HS-5 (cell line): Measurements from ENCODE around the gene FANK1.

Experiments used
- DNase-seq: peaks from one replicate; pipeline ENCODE4 v3.0.0-alpha.2; 2012; ENCODE audit warnings: low read depth

The FANK1 gene

GRCh38 chr10:125985557-125986240 is 89.3 kb downstream of the FANK1 start:
- no peak for DNase-seq

DNA sequence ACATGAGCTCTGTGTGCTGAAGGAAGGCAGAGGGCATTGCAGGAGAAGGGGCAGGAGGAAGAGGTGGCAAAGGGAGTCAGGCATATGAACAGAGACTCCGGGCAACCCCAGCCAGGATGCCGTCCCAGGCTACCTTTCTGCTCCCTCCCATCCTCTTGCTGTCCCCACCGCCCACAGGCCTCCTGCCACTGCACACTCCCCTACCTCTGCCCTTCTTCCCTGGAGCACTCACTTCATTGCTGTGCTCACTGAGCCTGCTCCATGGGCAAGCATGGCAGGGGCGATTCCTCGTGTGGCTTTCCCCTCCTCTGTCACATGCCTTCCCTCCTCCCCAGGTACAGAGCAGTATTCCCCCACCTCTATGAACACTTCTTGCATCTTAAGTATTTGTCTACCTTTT is 93.4 kb downstream of the FANK1 start:
- DNase-seq, result no peak

- DNase-seq, result no peak
Measured at GRCh38 chr10:125990974-125991373, 94.6 kb downstream of the FANK1 start.

- DNase-seq, result no peak
Measured at GRCh38 chr10:125991392-125991791, 95.0 kb downstream of the FANK1 start.

DNA sequence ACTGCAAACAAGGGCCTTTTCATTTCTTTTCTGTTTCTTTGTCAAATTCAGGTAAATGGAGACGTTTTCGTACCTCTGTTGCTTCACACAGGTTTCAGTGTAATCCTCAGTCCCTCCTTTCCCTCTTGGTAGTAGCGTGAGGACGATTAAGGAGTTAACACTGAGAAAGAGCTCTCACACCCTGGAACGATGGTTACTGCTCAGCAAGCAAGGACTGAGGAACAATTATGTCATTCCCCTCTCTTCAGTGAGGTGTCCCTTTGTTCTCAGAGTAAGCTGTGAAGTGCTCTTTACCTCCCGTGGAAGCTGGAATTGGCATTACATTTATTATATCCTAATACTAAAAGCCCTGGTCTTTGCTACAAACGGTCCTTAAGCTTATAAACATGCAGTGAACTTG is 95.9 kb downstream of the FANK1 start:
- DNase-seq, result no peak

GRCh38 chr10:125994601-125995000 is 98.2 kb downstream of the FANK1 start:
- no peak for DNase-seq

DNA sequence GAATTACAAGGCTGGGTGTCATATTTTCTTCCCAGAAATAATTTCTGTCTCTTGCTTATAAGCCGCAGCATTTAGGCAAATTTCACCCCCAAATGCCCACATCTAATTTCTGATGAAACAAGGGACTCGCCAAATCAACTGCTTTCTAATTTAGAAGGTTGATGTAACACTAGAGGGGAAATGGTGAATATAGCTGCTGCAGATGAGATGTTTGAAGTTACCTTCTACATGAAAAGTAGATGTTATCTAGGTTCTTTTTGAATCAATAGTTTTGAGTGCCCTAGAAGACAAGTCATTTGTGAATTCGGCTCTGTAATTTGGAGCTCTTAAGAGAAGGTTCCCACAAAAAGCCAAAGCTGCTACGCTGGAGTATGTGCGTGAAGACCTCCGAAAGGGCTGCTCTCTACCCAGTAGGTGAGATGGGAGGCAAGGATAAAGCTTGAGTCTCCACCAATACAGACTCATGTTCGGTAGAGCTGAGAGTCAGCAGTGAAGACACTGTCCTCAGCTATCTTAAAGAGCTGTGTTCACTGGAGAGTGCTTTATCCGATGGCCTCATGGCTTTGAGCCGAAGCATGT is 99.5 kb downstream of the FANK1 start:
- DNase-seq, result no peak

- DNase-seq, result no peak
Measured at GRCh38 chr10:125997586-125997985, 101.2 kb downstream of the FANK1 start.

GRCh38 chr10:125999694-126000093 is 103.3 kb downstream of the FANK1 start:
- DNase-seq, result no peak

GRCh38 chr10:126001576-126001975 is 105.2 kb downstream of the FANK1 start:
- no peak for DNase-seq

DNA sequence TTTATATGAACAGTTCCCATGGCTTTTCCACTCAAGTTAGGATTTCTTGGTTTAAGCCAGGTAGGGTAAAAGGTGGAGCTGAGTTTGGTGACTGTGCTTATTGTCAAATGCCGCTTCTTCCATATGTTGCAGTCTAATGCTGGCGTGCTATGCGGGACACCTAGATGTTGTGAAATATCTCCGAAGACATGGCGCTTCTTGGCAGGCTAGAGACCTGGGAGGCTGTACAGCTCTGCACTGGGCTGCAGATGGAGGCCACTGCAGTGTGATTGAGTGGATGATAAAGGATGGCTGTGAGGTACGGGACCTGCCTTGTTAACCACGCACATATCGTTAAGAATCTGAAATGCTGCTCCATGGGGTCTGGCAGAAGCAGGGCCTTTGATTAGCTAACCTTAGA is 108.4 kb downstream of the FANK1 start:
- DNase-seq, result no peak

DNA sequence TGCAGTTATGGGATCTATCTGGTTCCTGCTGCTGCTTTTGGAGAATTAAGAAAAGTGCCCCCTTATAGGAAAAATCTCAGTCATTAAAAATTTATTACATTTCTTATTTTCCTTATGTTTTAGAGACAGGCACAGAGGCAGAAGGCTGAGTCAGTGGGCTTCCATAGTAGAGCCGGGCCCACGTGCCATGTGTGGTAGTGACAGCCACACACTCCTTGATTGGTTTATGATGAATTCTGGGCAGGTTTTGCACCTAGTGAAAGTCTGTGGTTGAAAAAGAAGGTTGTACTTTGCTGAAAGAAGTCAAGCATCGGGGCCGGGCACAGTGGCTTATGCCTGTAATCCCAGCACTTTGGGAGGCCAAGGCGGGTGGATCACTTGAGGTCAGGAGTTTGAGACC is 109.9 kb downstream of the FANK1 start:
- DNase-seq, result no peak

- no peak for DNase-seq
Measured at GRCh38 chr10:126006906-126007305, 110.5 kb downstream of the FANK1 start.

GRCh38 chr10:126009650-126010049 is 113.3 kb downstream of the FANK1 start:
- DNase-seq, result no peak

- DNase-seq, result no peak
Measured at GRCh38 chr10:126011995-126012394, 115.6 kb downstream of the FANK1 start.

DNA sequence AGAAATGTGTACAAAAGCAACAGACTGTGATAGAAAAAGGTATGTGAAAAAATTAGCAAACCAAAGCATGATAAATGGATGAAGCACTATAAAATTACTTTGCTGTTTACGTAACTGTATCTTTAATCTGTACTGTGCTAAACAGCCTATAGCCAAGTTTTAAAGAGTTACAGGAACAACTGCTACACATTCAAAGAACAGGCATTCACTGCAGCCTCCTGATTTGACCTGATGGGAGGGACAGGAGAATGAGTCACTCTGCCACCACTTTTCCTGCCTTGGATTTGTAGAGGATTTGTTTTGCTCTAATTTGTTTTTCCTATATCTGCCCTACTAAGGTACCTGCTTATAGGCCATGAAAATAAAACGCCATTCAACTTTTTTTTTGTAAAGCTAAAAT is 116.1 kb downstream of the FANK1 start:
- DNase-seq, result no peak

DNA sequence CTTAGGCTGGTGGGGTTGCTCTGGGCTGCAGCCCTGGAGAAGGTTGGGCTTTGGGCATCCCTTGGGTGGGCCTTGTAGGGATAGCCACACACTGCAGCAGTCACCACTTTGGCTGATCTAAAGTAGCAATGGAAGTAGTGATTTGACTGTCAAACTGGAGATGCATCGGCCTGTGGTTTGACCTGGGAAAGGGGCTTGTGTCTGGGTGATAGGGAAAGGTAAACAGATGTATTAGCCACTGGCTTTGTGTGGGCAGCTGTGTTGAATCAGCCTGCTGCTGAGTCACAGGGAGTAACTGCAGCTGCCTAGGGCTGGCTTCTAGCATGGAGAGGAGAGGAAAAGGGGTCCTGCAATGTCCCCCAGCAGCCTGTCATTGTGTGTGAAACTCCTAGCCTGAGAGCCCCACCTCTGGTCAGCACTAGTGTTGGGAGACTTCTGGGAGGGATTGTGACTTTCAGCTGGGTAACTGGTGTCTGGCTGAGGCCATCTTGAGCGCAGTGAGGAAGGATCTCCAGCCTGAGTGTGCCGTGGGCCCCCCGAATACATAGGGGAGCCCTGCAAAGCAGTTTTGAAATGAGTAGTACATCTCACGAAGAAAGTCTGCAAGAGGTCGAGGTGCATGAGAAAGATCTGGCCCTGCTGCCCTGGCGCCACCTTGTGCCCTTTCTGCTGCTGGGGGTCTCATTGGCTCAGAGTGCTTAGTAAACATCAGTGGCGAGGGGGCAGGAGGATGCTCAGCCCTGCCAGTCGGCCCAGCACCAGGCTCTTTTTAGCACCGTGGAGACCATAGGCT is 117.3 kb downstream of the FANK1 start:
- DNase-seq, result peak; percentile 47

DNA sequence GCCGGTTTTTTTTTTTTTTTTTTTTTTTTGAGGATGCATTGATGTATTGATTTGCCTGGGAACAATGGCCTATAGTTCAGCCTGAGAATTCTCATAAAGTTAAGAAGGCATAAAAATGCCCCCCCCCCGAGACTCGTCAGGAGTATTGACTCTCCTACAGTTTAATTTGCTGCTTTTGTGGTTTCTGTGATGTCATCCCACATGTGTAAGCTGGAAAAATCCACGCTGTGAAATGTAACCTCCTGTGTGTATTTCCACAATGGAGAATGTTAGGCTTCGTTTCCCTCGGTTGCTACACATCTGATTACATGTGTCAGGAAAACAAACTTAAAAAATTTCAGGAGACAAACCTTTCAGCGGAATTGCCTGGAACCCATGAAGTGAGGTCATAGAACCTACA is 117.9 kb downstream of the FANK1 start:
- peak; percentile 25 for DNase-seq

- no peak for DNase-seq
Measured at GRCh38 chr10:126015413-126015812, 119.0 kb downstream of the FANK1 start.

- no peak for DNase-seq
Measured at GRCh38 chr10:126016156-126016805, 119.9 kb downstream of the FANK1 start.

DNA sequence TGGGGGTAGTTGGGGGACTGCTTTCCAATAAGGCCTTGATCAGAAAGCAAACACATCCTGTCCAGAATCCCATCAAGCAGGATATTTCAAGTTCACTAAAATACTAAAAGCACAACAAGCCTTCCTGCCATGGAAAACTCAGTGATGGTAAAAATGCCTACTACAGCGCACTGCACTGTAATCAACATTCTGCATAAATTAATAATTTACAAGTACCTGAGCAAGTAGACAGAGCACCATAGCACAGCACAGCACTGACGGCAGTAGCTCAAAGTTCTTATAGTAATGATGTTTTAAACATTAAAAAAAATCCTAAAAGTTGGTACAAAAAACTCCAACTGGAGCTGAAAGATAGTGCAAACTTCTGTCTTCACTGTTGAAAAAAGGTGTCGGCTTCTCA is 120.5 kb downstream of the FANK1 start:
- DNase-seq, result no peak

DNA sequence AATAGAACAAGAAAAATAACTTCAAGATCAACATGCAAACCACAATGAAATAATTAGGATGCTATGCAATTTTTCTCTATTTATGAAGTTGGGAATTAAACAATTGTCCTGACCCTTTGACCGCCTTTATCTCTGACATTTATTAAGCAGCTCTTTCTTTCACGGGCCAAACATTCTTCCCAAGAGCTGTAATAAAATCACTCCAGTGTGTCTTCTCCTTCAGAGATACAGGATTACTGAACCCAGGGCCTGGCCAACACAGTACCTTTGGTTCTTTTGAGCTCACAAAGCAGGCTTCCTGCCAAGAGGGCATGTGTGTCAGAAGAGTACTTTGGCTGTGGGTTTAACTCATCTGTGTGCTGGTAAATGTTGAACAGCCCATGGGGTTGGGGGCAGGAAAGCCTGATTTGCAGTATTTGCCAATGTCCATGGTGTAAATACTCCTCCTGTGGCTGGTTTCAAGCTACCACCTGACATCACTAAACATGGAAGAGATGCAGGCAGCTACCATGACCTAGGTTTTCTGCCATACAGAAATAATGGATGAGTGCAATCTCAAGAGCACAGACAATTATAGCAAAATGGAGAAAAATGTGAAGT is 121.7 kb downstream of the FANK1 start:
- DNase-seq, result no peak
